Glutamatergic neuron (in vitro differentiated cells): Measurements from ENCODE around the gene DAZAP1. TPM values are rescaled to one million over a fixed set of nuclear protein-coding genes. Genes with fewer than 3 reads are reported as not detected.

Experiments
- DNase-seq: peaks from one replicate; pipeline ENCODE4 v3.0.0; 2022
- H3K27ac Mint-ChIP-seq: one replicate; pipeline ENCODE4 v1.8.0; 2020; ENCODE audit warnings: mild to moderate bottlenecking, mixed read lengths, inconsistent platforms; ENCODE audit not compliant: unreplicated experiment
- H3K27me3 Mint-ChIP-seq: one replicate; pipeline ENCODE4 v1.8.0; 2020; ENCODE audit warnings: mild to moderate bottlenecking, moderate library complexity, mixed read lengths, inconsistent platforms; ENCODE audit not compliant: unreplicated experiment
- H3K36me3 Mint-ChIP-seq: one replicate; pipeline ENCODE4 v1.8.0; 2020; ENCODE audit warnings: mild to moderate bottlenecking, mixed read lengths, inconsistent platforms; ENCODE audit not compliant: unreplicated experiment
- H3K4me1 Mint-ChIP-seq: one replicate; pipeline ENCODE4 v1.8.0; 2020; ENCODE audit warnings: mild to moderate bottlenecking, low read depth, mixed read lengths, inconsistent platforms; ENCODE audit not compliant: unreplicated experiment
- H3K4me3 Mint-ChIP-seq: one replicate; pipeline ENCODE4 v1.8.0; 2020; ENCODE audit warnings: mild to moderate bottlenecking, mixed read lengths, inconsistent platforms; ENCODE audit not compliant: unreplicated experiment
- H3K9me3 Mint-ChIP-seq: one replicate; pipeline ENCODE4 v1.8.0; 2020; ENCODE audit warnings: mild to moderate bottlenecking, moderate library complexity, mixed read lengths, inconsistent platforms; ENCODE audit not compliant: unreplicated experiment
- CTCF ChIP-seq: fragments of 200-600 bp; sonication (generic); IDR thresholded peaks from one replicate; pipeline ENCODE4 v1.5.0; 2021; ENCODE audit not compliant: partially characterized antibody, unreplicated experiment
- total RNA-seq: library from RNA; stranded (reverse); fragmentation: NEBNext Ultra II Directional; extraction: Animal tissue kit (Norgen Biotek cat#: 25700); gene quantifications from one replicate; pipeline ENCODE4 v1.2.1, GENCODE V29; 2021; ENCODE audit not compliant: unreplicated experiment

DAZAP1 gene
- total RNA-seq, 1 donor from 2014 or later = 135 TPM

- H3K27me3 Mint-ChIP-seq = peaks cover 22% of the 10 kb centered on the region
- TF ChIP-seq CTCF = no peak
- peaks cover 6% of the 10 kb centered on the region for H3K4me1 Mint-ChIP-seq
- H3K27ac Mint-ChIP-seq = peak overlapping the region; percentile 98
- peak overlapping the region; percentile 91 for H3K4me3 Mint-ChIP-seq
- DNase-seq = no peak
- peaks cover 16% of the 10 kb centered on the region for H3K9me3 Mint-ChIP-seq
- peaks cover 8% of the 10 kb centered on the region for H3K36me3 Mint-ChIP-seq
Observed at GRCh38 chr19:1383017-1383311, 24.4 kb upstream of the DAZAP1 start.

- peaks cover 6% of the 10 kb centered on the region for H3K4me1 Mint-ChIP-seq
- H3K9me3 Mint-ChIP-seq = peaks cover 16% of the 10 kb centered on the region
- H3K36me3 Mint-ChIP-seq = peaks cover 8% of the 10 kb centered on the region
- peaks cover 22% of the 10 kb centered on the region for H3K27me3 Mint-ChIP-seq
- DNase-seq = peak; percentile 90
- peak within 1 kb of the TSS; percentile 98 for H3K27ac Mint-ChIP-seq
- TF ChIP-seq CTCF = no peak
- peak within 1 kb of the TSS; percentile 91 for H3K4me3 Mint-ChIP-seq
Observed at GRCh38 chr19:1383312-1384084, 23.9 kb upstream of the DAZAP1 start, which contains the start of gene NDUFS7. NDUFS7 (plus strand) TSS chr19:1383907; CDS start chr19:1383927, 20 bp downstream.

- Mint-ChIP-seq H3K9me3 (peaks cover 19% of the 10 kb centered on the region), H3K4me1 (peaks cover 6% of the 10 kb centered on the region), H3K36me3 (peaks cover 8% of the 10 kb centered on the region), H3K4me3 (peak overlapping the region; percentile 84), H3K27ac (peak overlapping the region; percentile 10), H3K27me3 (peaks cover 22% of the 10 kb centered on the region)
- DNase-seq = no peak
- no peak for TF ChIP-seq CTCF
Observed at GRCh38 chr19:1384085-1384462, 23.3 kb upstream of the DAZAP1 start.

GRCh38 chr19:1384478-1385110, 22.8 kb upstream of the DAZAP1 start:
- TF ChIP-seq CTCF = no peak
- Mint-ChIP-seq H3K27me3 (peaks cover 23% of the 10 kb centered on the region), H3K4me1 (peaks cover 6% of the 10 kb centered on the region), H3K9me3 (peaks cover 20% of the 10 kb centered on the region), H3K36me3 (peaks cover 8% of the 10 kb centered on the region), H3K4me3 (peak overlapping the region; percentile 84), H3K27ac (peak overlapping the region; percentile 10)
- no peak for DNase-seq

GRCh38 chr19:1385816-1386215, 21.6 kb upstream of the DAZAP1 start:
- TF ChIP-seq CTCF = no peak
- Mint-ChIP-seq H3K4me3 (no peak overlapping the region), H3K27ac (no peak overlapping the region), H3K27me3 (peaks cover 19% of the 10 kb centered on the region), H3K4me1 (peaks cover 6% of the 10 kb centered on the region), H3K36me3 (peaks cover 8% of the 10 kb centered on the region), H3K9me3 (peaks cover 19% of the 10 kb centered on the region)
- DNase-seq = no peak
